Measurements from ENCODE around the gene CEBPA. TPM values are rescaled to one million over a fixed set of nuclear protein-coding genes. Genes with fewer than 3 reads are reported as not detected.

Gene CEBPA
- total RNA-seq, 2 donors from 2014 or later = 25.2 to 58.7 TPM

DNA sequence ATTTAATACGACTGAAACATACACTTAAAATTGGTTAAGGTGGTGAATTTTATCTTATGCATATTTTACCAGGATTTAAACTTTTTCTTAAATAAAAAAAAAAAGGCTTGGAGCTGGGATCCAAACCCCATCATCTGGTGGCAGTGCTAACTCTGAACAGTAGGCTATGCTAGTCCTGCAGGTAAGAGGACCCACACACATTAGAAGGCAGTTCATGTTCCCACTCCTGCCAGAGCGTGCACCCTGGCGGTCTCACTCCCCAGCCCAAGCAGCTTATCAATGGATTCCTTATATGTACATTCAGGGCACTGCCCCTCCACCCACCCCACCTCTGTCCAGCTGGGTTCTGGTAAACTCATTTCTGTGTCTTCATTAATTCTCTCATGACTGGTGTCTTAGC, 31.3 kb upstream of the CEBPA start:
- WGBS = 88% methylated on average over 3 of the region's 3 CpGs

DNA sequence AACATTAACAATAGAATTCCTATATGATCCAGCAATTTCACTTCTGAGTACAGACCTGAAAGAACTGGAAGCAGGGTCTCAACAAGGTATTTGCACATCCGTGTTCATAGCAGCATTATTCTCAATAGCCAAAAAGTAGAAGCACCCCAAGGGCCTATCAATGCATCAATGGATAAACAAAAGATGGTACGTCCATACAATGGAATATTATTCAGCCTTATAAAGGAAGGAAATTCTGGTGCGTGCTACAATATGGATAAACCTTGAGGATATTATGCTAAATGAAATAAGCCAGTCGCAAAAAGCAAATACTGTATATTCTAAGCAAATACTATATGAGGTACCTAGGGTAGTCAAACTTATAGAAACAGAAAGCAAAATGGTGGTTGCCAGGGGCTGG, 30.8 kb upstream of the CEBPA start:
- no peak overlapping the region for H3K27ac ChIP-seq
- no peaks in the 10 kb centered on the region for H3K36me3 ChIP-seq
- no peak for TF ChIP-seq POLR2AphosphoS5 (IDR thresholded peaks at IDR 0.05)
- no peak for TF ChIP-seq POLR2A (IDR thresholded peaks at IDR 0.05)
- H3K4me3 ChIP-seq = no peak overlapping the region
- DNase-seq (ENCODE audit: low spot score) = no peak
- no peaks in the 10 kb centered on the region for H3K27me3 ChIP-seq (replicated peaks; ENCODE audit: insufficient read depth)
- intact Hi-C loops (cut with DNase I) = no loop called here
- WGBS = 95% methylated on average over 4 of the region's 4 CpGs
- H3K9me3 ChIP-seq = no peaks in the 10 kb centered on the region
- no peaks in the 10 kb centered on the region for H3K4me1 ChIP-seq (replicated peaks)

More for the DNA sequence above, 31.3 kb upstream of the CEBPA start:
- H3K4me1 ChIP-seq (replicated peaks) = no peaks in the 10 kb centered on the region
- no peaks in the 10 kb centered on the region for H3K36me3 ChIP-seq
- no peak overlapping the region for H3K27ac ChIP-seq
- intact Hi-C loops (cut with DNase I) = no loop called here
- no peaks in the 10 kb centered on the region for H3K27me3 ChIP-seq (replicated peaks; ENCODE audit: insufficient read depth)
- no peak overlapping the region for H3K4me3 ChIP-seq
- no peak for TF ChIP-seq POLR2AphosphoS5 (IDR thresholded peaks at IDR 0.05)
- TF ChIP-seq POLR2A (IDR thresholded peaks at IDR 0.05) = no peak
- TF ChIP-seq CTCF (IDR thresholded peaks at IDR 0.05) = no peak
- H3K9me3 ChIP-seq = no peaks in the 10 kb centered on the region
- DNase-seq (ENCODE audit: low spot score) = no peak

GRCh38 chr19:33332248-33332647, 29.9 kb upstream of the CEBPA start:
- intact Hi-C loops (cut with DNase I) = no loop called here
- TF ChIP-seq POLR2AphosphoS5 (IDR thresholded peaks at IDR 0.05) (no peak), CTCF (IDR thresholded peaks at IDR 0.05) (no peak), POLR2A (IDR thresholded peaks at IDR 0.05) (no peak)
- Histone ChIP-seq H3K36me3 (no peaks in the 10 kb centered on the region), H3K9me3 (no peaks in the 10 kb centered on the region), H3K27ac (no peak overlapping the region), H3K27me3 (replicated peaks; ENCODE audit: insufficient read depth) (no peaks in the 10 kb centered on the region), H3K4me3 (no peak overlapping the region), H3K4me1 (replicated peaks) (no peaks in the 10 kb centered on the region)
- DNase-seq (ENCODE audit: low spot score) = no peak
- WGBS = 87% methylated on average over 5 of the region's 5 CpGs

GRCh38 chr19:33329736-33330135, 27.4 kb upstream of the CEBPA start:
- H3K4me3 ChIP-seq = no peak overlapping the region
- H3K9me3 ChIP-seq = no peaks in the 10 kb centered on the region
- DNase-seq (ENCODE audit: low spot score) = no peak
- H3K27ac ChIP-seq = no peak overlapping the region
- H3K27me3 ChIP-seq (replicated peaks; ENCODE audit: insufficient read depth) = no peaks in the 10 kb centered on the region
- WGBS = 78% methylated on average over 4 of the region's 4 CpGs
- TF ChIP-seq POLR2A (IDR thresholded peaks at IDR 0.05) (no peak), POLR2AphosphoS5 (IDR thresholded peaks at IDR 0.05) (no peak), CTCF (IDR thresholded peaks at IDR 0.05) (no peak)
- intact Hi-C loops (cut with DNase I) = no loop called here
- no peaks in the 10 kb centered on the region for H3K36me3 ChIP-seq
- H3K4me1 ChIP-seq (replicated peaks) = no peaks in the 10 kb centered on the region

DNA sequence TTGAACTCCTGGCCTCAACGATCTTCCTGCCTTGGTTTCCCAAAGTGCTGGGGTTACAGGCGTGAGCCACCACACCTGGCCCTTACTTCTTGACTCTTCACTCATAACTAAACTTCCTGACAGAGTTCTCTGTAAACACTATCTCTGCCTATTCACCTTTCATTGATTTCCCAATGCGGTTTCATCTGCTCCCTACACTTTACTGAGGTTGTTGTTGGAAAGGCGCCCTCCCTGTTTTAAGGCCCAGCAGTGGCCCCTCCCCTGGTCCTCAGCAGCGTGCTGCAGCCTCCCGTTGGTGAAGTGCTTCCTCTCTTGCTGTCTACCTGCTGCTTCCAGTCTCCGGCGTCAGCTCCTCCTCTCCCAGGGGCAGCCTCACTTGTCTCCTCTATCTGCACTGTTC, 26.7 kb upstream of the CEBPA start:
- Histone ChIP-seq H3K4me3 (no peak overlapping the region), H3K36me3 (no peaks in the 10 kb centered on the region), H3K27me3 (replicated peaks; ENCODE audit: insufficient read depth) (no peaks in the 10 kb centered on the region), H3K4me1 (replicated peaks) (no peaks in the 10 kb centered on the region), H3K9me3 (no peaks in the 10 kb centered on the region), H3K27ac (no peak overlapping the region)
- DNase-seq (ENCODE audit: low spot score) = no peak
- TF ChIP-seq POLR2AphosphoS5 (IDR thresholded peaks at IDR 0.05) (no peak), POLR2A (IDR thresholded peaks at IDR 0.05) (no peak), CTCF (IDR thresholded peaks at IDR 0.05) (no peak)
- intact Hi-C loops (cut with DNase I) = no loop called here
- WGBS = 77% methylated on average over 8 of the region's 8 CpGs

All from prostate gland (tissue), 2 donors.